ENCODE data around the gene SORCS2. TPM values are rescaled to one million over a fixed set of nuclear protein-coding genes. Genes with fewer than 3 reads are reported as not detected.

SORCS2 gene
- total RNA-seq, 1 experiment from 2014 or later, result 0.15 TPM

DNA sequence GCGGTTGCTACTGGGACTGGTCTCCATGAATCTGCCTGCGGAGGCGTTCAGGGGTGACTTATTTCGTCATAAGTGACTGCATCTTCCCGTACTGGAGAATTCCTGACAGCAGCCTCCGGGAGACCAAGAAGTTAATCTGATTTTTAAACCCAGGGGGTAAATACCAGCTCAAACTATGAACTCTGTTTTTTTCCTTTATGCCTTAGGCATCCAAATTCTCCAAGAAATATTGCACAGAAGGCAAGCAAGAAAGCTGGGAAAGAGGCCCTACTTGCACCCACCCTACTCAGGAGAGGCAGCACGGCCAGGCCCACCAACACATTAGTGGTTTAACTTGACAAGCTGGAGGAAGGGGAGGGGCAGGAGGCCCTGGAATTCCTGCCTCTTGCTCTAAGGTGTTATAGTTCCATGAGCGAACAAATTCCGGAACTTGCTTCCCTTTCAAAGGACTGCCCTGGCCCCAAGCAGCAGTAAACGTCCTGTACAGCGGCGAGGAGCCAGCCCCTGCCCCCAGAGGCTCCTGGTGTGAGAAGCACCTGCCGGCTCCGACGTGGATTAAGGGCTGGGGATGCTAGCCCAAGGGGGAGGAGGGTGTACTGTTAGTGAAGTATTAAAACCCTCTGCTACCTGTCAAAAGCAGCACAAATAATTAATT lies 570.2 kb downstream of the SORCS2 start:
- Histone ChIP-seq H3K36me3 (ENCODE audit: control insufficient read depth, insufficient read depth, low read length) (peaks cover 3% of the 10 kb centered on the region; the same call in 1 of the 2 replicates), H3K4me1 (ENCODE audit: control insufficient read depth, insufficient read depth, low read length) (peaks cover 89% of the 10 kb centered on the region), H3K4me3 (ENCODE audit: low read depth in 2 of 2, low read length in 2 of 2) (no peak overlapping the region), H3K9me3 (ENCODE audit: control insufficient read depth, insufficient read depth, low read depth, low read length) (no peaks in the 10 kb centered on the region), H3K27ac (ENCODE audit: low read length) (peak overlapping the region; percentile 94), H3K27me3 (ENCODE audit: control insufficient read depth, insufficient read depth, low read length) (no peaks in the 10 kb centered on the region)
- no TSS peak for BruUV-seq (replicated peaks)
- ATAC-seq (no peak), DNase-seq (ENCODE audit: low read depth, low spot score) (no peak)
- POLR2A ChIA-PET, result no interaction called here
- TF ChIP-seq SIN3A (IDR thresholded peaks at IDR 0.05; ENCODE audit: borderline replicate concordance, insufficient read depth, low read depth, low read length) (no peak), POLR2AphosphoS5 (IDR thresholded peaks at IDR 0.05; ENCODE audit: low read depth, low read length) (no peak), REST (IDR thresholded peaks at IDR 0.05; ENCODE audit: insufficient read depth in 1 of 2, low read depth in 2 of 2, low read length in 1 of 2) (no peak), TCF7L2 (IDR thresholded peaks at IDR 0.05; ENCODE audit: low read depth, low read length) (no peak)
- TF ChIP-seq, protein P1, sequence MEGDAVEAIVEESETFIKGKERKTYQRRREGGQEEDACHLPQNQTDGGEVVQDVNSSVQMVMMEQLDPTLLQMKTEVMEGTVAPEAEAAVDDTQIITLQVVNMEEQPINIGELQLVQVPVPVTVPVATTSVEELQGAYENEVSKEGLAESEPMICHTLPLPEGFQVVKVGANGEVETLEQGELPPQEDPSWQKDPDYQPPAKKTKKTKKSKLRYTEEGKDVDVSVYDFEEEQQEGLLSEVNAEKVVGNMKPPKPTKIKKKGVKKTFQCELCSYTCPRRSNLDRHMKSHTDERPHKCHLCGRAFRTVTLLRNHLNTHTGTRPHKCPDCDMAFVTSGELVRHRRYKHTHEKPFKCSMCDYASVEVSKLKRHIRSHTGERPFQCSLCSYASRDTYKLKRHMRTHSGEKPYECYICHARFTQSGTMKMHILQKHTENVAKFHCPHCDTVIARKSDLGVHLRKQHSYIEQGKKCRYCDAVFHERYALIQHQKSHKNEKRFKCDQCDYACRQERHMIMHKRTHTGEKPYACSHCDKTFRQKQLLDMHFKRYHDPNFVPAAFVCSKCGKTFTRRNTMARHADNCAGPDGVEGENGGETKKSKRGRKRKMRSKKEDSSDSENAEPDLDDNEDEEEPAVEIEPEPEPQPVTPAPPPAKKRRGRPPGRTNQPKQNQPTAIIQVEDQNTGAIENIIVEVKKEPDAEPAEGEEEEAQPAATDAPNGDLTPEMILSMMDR (IDR thresholded peaks at IDR 0.05), result no peak
- intact Hi-C loops (cut with micrococcal nuclease; ENCODE audit: unreplicated experiment), result no loop called here
- in situ Hi-C loops (cut with HindIII; ENCODE audit: low pct_unique_long_range_greater_than_20kb, low sequenced_read_pairs), result no loop called here
- CTCF ChIA-PET, result interaction anchor here (0.6 to 1.4 kb wide), 2 partner anchors 40 to 81 kb away, joined by 3 to 5 read pairs; no protein-coding TSS in a partner anchor

GRCh38 chr4:7763106-7763505 lies 570.8 kb downstream of the SORCS2 start:
- BruUV-seq (replicated peaks), result no TSS peak
- no peak; the same call in 1 of the 2 replicates for TF ChIP-seq POLR2AphosphoS5 (IDR thresholded peaks at IDR 0.05; ENCODE audit: low read depth, low read length)
- no peak for TF ChIP-seq TCF7L2 (IDR thresholded peaks at IDR 0.05; ENCODE audit: low read depth, low read length)
- TF ChIP-seq, protein P1 (IDR thresholded peaks at IDR 0.05), result no peak
- TF ChIP-seq SIN3A (IDR thresholded peaks at IDR 0.05; ENCODE audit: borderline replicate concordance, insufficient read depth, low read depth, low read length), result no peak
- TF ChIP-seq REST (IDR thresholded peaks at IDR 0.05; ENCODE audit: insufficient read depth in 1 of 2, low read depth in 2 of 2, low read length in 1 of 2), result no peak
- peaks cover 89% of the 10 kb centered on the region for H3K4me1 ChIP-seq (ENCODE audit: control insufficient read depth, insufficient read depth, low read length)
- H3K36me3 ChIP-seq (ENCODE audit: control insufficient read depth, insufficient read depth, low read length), result peaks cover 3% of the 10 kb centered on the region; the same call in 1 of the 2 replicates
- in situ Hi-C loops (cut with HindIII; ENCODE audit: low pct_unique_long_range_greater_than_20kb, low sequenced_read_pairs) (no loop called here), intact Hi-C loops (cut with micrococcal nuclease; ENCODE audit: unreplicated experiment) (no loop called here)
- no peaks in the 10 kb centered on the region for H3K9me3 ChIP-seq (ENCODE audit: control insufficient read depth, insufficient read depth, low read depth, low read length)
- H3K4me3 ChIP-seq (ENCODE audit: low read depth in 2 of 2, low read length in 2 of 2), result no peak overlapping the region
- ATAC-seq (no peak), DNase-seq (ENCODE audit: low read depth, low spot score) (no peak)
- H3K27ac ChIP-seq (ENCODE audit: low read length), result peak overlapping the region; percentile 94
- H3K27me3 ChIP-seq (ENCODE audit: control insufficient read depth, insufficient read depth, low read length), result no peaks in the 10 kb centered on the region
- ChIA-PET CTCF (no interaction called here), POLR2A (no interaction called here)

All from Panc1 (cell line).